Endothelial cell of umbilical vein (primary cell): ENCODE measurements around the gene DPEP2. TPM values are rescaled to one million over a fixed set of nuclear protein-coding genes. Genes with fewer than 3 reads are reported as not detected.

Experiments used
- BruUV-seq: library from RNA; stranded (reverse); fragments of 400-500 nt; replicated peaks from 2 replicates; lab custom pipeline; 2021; lab: Mats Ljungman, UMichigan
- CTCF ChIA-PET: fragments of 300-600, 350-600 bp; sonication (Branson Sonifier 250); formaldehyde crosslinking; loops from one replicate; lab custom pipeline; 2021; ENCODE audit warnings: antibody characterized with exemption, inconsistent platforms; lab: Charles Lee
- POLR2A ChIA-PET: fragments of 300-600, 350-600 bp; sonication (Branson Sonifier 250); formaldehyde crosslinking; loops from one replicate; lab custom pipeline; 2021; ENCODE audit warnings: antibody characterized with exemption, inconsistent platforms; lab: Charles Lee
- DNase-seq: peaks from one replicate; pipeline ENCODE4 v3.0.0-alpha.2; 2011; ENCODE audit warnings: low read depth, low spot score
- FAIRE-seq: peaks from 2 replicates; lab custom pipeline; 2011; peaks lifted over from hg19 to GRCh38; lab: Jason Lieb, UNC
- H2AFZ ChIP-seq: 2 replicates; pipeline ENCODE4 v1.6.0; 2012; ENCODE audit warnings: low read depth, low read length, control low read depth, inconsistent platforms
- H3K27ac ChIP-seq: 2 replicates; pipeline ENCODE4 v1.5.1; 2011; ENCODE audit warnings: low read depth, mild to moderate bottlenecking, control low read depth, low read length, moderate library complexity; ENCODE audit not compliant: insufficient read depth
- H3K27me3 ChIP-seq, 2 experiments: 2 replicates each; pipeline versions ENCODE4 v1.6.0 to v1.6.1; 2011; ENCODE audit warnings: low read length in 2 of 2, mixed read lengths in 1 of 2; ENCODE audit not compliant: control insufficient read depth in 2 of 2, insufficient read depth in 2 of 2
- H3K36me3 ChIP-seq, 2 experiments: 2 replicates in 1 of 2; 3 replicates in 1 of 2; pipeline ENCODE4 v1.5.1; 2011; ENCODE audit warnings: low read length in 2 of 2, mild to moderate bottlenecking in 1 of 2, moderate library complexity in 1 of 2; ENCODE audit not compliant: control insufficient read depth in 2 of 2, insufficient read depth in 2 of 2; ENCODE audit errors: extremely low read depth in 1 of 2
- H3K4me1 ChIP-seq: 3 replicates; pipeline ENCODE4 v1.5.1; 2011; ENCODE audit warnings: mild to moderate bottlenecking, low read length; ENCODE audit not compliant: control insufficient read depth, insufficient read depth; ENCODE audit errors: extremely low read depth
- H3K4me2 ChIP-seq: 2 replicates; pipeline ENCODE4 v1.6.1; 2011; ENCODE audit warnings: low read length, control low read depth, mixed read lengths; ENCODE audit not compliant: insufficient read depth
- H3K4me3 ChIP-seq, 3 experiments: fragments of 200-600 bp in 1 of 3; sonication (generic), shearing (Covaris generic) in 1 of 3; replicated peaks in 1 of 3; 2 replicates each; pipeline ENCODE4 v1.5.1; 2011 to 2016; ENCODE audit warnings: control low read depth in 3 of 3, low read length in 3 of 3, mild to moderate bottlenecking in 2 of 3, inconsistent platforms in 1 of 3, low read depth in 1 of 3, moderate library complexity in 1 of 3; ENCODE audit not compliant: insufficient read depth in 1 of 3
- H3K79me2 ChIP-seq: 2 replicates; pipeline ENCODE4 v1.6.0; 2012; ENCODE audit warnings: low read length, inconsistent platforms; ENCODE audit not compliant: control insufficient read depth, insufficient read depth
- H3K9ac ChIP-seq: replicated peaks from 2 replicates; pipeline ENCODE3; 2011; ENCODE audit warnings: low read length, control low read depth; ENCODE audit not compliant: insufficient read depth; ENCODE audit errors: extremely low read depth
- H3K9me1 ChIP-seq: replicated peaks from 3 replicates; pipeline ENCODE4 v1.6.0; 2011; ENCODE audit warnings: mild to moderate bottlenecking, low read length; ENCODE audit not compliant: control insufficient read depth, insufficient read depth; ENCODE audit errors: extremely low read depth
- H3K9me3 ChIP-seq: replicated peaks from 2 replicates; pipeline ENCODE4 v1.5.1; 2012; ENCODE audit warnings: low read length, inconsistent platforms; ENCODE audit not compliant: control insufficient read depth, insufficient read depth
- H4K20me1 ChIP-seq: replicated peaks from 2 replicates; pipeline ENCODE3; 2011; ENCODE audit warnings: mild to moderate bottlenecking, low read length; ENCODE audit not compliant: control insufficient read depth, insufficient read depth; ENCODE audit errors: extremely low read depth
- CTCF ChIP-seq, 2 donors: IDR thresholded peaks; 1 replicate in 1 of 2; 2 replicates in 1 of 2; pipeline ENCODE4 v1.5.1; 2011; ENCODE audit warnings: low read length in 2 of 2, mild to moderate bottlenecking in 2 of 2, moderate library complexity in 2 of 2, control low read depth in 1 of 2, inconsistent platforms in 1 of 2, low read depth in 1 of 2; ENCODE audit not compliant: insufficient read depth in 1 of 2; ENCODE audit errors: extremely low read depth in 1 of 2
- EZH2 ChIP-seq: IDR thresholded peaks from 2 replicates; pipeline ENCODE4 v1.6.1; 2012; ENCODE audit warnings: borderline replicate concordance, low read depth, mild to moderate bottlenecking, moderate library complexity, low read length, inconsistent platforms; ENCODE audit not compliant: severe bottlenecking
- FOS ChIP-seq: IDR thresholded peaks from 2 replicates; pipeline ENCODE4 v1.6.1; 2011; ENCODE audit warnings: mild to moderate bottlenecking, low read length, moderate library complexity, borderline replicate concordance; ENCODE audit not compliant: insufficient read depth
- GATA2 ChIP-seq: IDR thresholded peaks from 2 replicates; pipeline ENCODE4 v1.7.0; 2011; ENCODE audit warnings: low read depth, mild to moderate bottlenecking, moderate library complexity, mixed read lengths, low read length; ENCODE audit not compliant: insufficient read length, insufficient read depth
- JUN ChIP-seq: IDR thresholded peaks from 2 replicates; pipeline ENCODE4 v1.6.1; 2011; ENCODE audit warnings: borderline replicate concordance, low read depth; ENCODE audit not compliant: insufficient read length, insufficient read depth
- MAX ChIP-seq: IDR thresholded peaks from 2 replicates; pipeline ENCODE4 v1.6.1; 2011; ENCODE audit not compliant: insufficient read depth, insufficient read length
- MYC ChIP-seq: IDR thresholded peaks from one replicate; pipeline ENCODE4 v1.6.1; 2011; ENCODE audit warnings: mild to moderate bottlenecking, low read depth, low read length
- POLR2A ChIP-seq: IDR thresholded peaks from 2 replicates; pipeline ENCODE4 v1.6.1; 2012; ENCODE audit warnings: low read depth, mild to moderate bottlenecking, control low read depth, low read length
- POLR2AphosphoS5 ChIP-seq: IDR thresholded peaks from 2 replicates; pipeline ENCODE4 v1.6.1; 2012; ENCODE audit warnings: low read depth, mild to moderate bottlenecking, control low read depth, low read length, moderate library complexity; ENCODE audit not compliant: insufficient read depth
- dilution Hi-C: fragments of 300-500 bp; cut with MboI; formaldehyde crosslinking; loops from one replicate; pipeline ENCODE4 v1.15.0; 2019; ENCODE audit warnings: low sequenced_read_pairs; ENCODE audit not compliant: extremely low pct_ligation_motif_present
- intact Hi-C: fragments of 100-400 bp; cut with micrococcal nuclease; formaldehyde crosslinking; loops from one replicate; pipeline ENCODE4 v1.10.0; 2022
- polyA plus RNA-seq, 4 experiments: library from polyadenylated mRNA; depleted of rRNA in 3 of 4; stranded (reverse) in 3 of 4; unstranded in 1 of 4; fragments of >200 nt; gene quantifications; 2 replicates each; pipeline versions ENCODE4 v1.2.1 to v1.2.3, GENCODE V29; 2011 to 2012; ENCODE audit warnings: missing spikeins in 1 of 4
- total RNA-seq: library from RNA; stranded (reverse); gene quantifications from 2 replicates; pipeline ENCODE4 v1.2.3, GENCODE V29; 2021

The DPEP2 gene
- total and polyA plus RNA-seq, 2 donors (not counting 3 experiments of a cell fraction or from before 2014, with no cell fraction given): 0.27 to 1.8 TPM

DNA sequence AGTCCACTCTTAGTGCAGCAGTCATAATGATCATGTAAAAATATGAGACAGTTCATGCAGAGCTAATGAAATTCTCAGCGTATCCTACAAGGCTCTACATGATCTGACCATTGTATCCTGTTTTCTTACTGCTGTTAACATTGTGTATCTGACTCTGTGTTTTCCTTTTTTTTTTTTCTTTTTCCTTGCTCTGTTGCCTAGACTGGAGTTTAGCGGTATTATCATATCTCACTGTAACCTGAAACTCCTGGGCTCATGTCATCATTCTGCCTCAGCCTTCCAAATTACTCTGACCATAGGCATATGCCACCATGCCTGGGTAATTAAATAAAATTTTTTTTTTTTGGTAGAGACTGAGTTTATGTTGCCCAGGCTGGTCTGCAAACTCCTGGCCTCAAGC is 35.9 kb upstream of the DPEP2 start:
- H3K9ac ChIP-seq: no peak overlapping the region
- DNase-seq (no peak), FAIRE-seq (no peak)
- H3K9me1 ChIP-seq: no peaks in the 10 kb centered on the region
- no peak for TF ChIP-seq POLR2AphosphoS5
- TF ChIP-seq GATA2: no peak
- TF ChIP-seq EZH2: no peak
- no peak for TF ChIP-seq CTCF (IDR thresholded peaks at IDR 0.05; ENCODE audit: extremely low read depth in 1 of 2, insufficient read depth in 1 of 2, low read depth in 1 of 2, low read length in 2 of 2)
- no peak for TF ChIP-seq JUN
- TF ChIP-seq FOS: no peak
- no peak for TF ChIP-seq MYC
- TF ChIP-seq POLR2A: no peak
- TF ChIP-seq MAX: no peak
- H3K4me2 ChIP-seq: no peak overlapping the region
- no peaks in the 10 kb centered on the region for H3K27me3 ChIP-seq
- H4K20me1 ChIP-seq: no peaks in the 10 kb centered on the region
- H3K4me3 ChIP-seq: no peak overlapping the region
- dilution Hi-C loops (no loop called here), intact Hi-C loops (no loop called here)
- H3K79me2 ChIP-seq: no peaks in the 10 kb centered on the region
- no peak overlapping the region for H2AFZ ChIP-seq
- no TSS peak for BruUV-seq
- no peak overlapping the region for H3K27ac ChIP-seq
- CTCF ChIA-PET: interaction anchor here (1.1 to 1.9 kb wide), 3 partner anchors 27 to 41 kb away, joined by 3 to 4 read pairs (median 3); no protein-coding TSS in a partner anchor
- POLR2A ChIA-PET: no interaction called here
- H3K36me3 ChIP-seq: no peaks in the 10 kb centered on the region
- no peaks in the 10 kb centered on the region for H3K4me1 ChIP-seq
- no peaks in the 10 kb centered on the region for H3K9me3 ChIP-seq
